Neural cell (in vitro differentiated cells): ENCODE data around the gene RNF215. TPM values are rescaled to one million over a fixed set of nuclear protein-coding genes. Genes with fewer than 3 reads are reported as not detected.
A peak's percentile ranks its signal among the peaks of the same experiment; 100 is the strongest.

Source experiments
- H2AFZ ChIP-seq: fragments of 200-600, 300-800 bp; sonication (generic), shearing (Covaris generic); 2 replicates; pipeline ENCODE4 v1.6.0; 2014; ENCODE audit warnings: low read depth, mild to moderate bottlenecking, antibody characterized with exemption, low read length, moderate library complexity
- H3F3A ChIP-seq: fragments of 200-600 bp; shearing (Covaris generic); 2 replicates; pipeline ENCODE4 v1.6.1; 2016; ENCODE audit warnings: mild to moderate bottlenecking, moderate library complexity, mixed read lengths, antibody characterized with exemption, low read length; ENCODE audit not compliant: insufficient read depth, poor library complexity, severe bottlenecking
- H3K27ac ChIP-seq: fragments of 200-600, 300-800 bp; sonication (generic), shearing (Covaris generic); 2 replicates; pipeline ENCODE4 v1.5.1; 2014; ENCODE audit warnings: mild to moderate bottlenecking, low read length, moderate library complexity
- H3K27me3 ChIP-seq: fragments of 300-800, 200-600 bp; sonication (generic), shearing (Covaris generic); 2 replicates; pipeline ENCODE4 v1.6.0; 2014; ENCODE audit warnings: mild to moderate bottlenecking, low read depth, low read length, moderate library complexity; ENCODE audit not compliant: insufficient read depth
- H3K36me3 ChIP-seq: fragments of 300-800, 200-600 bp; sonication (generic), shearing (Covaris generic); 2 replicates; pipeline ENCODE4 v1.5.1; 2014; ENCODE audit warnings: mild to moderate bottlenecking, antibody characterized with exemption, low read length, moderate library complexity; ENCODE audit not compliant: insufficient read depth
- H3K4me2 ChIP-seq: fragments of 300-800, 200-600 bp; sonication (generic), shearing (Covaris generic); 2 replicates; pipeline ENCODE4 v1.6.0; 2014; ENCODE audit warnings: mild to moderate bottlenecking, low read length
- H3K4me3 ChIP-seq: fragments of 300-800, 200-600 bp; sonication (generic), shearing (Covaris generic); 2 replicates; pipeline ENCODE4 v1.5.1; 2014; ENCODE audit warnings: mild to moderate bottlenecking, low read length, moderate library complexity
- H3K79me2 ChIP-seq: fragments of 200-600 bp; shearing (Covaris generic); replicated peaks from 2 replicates; pipeline ENCODE4 v1.6.0; 2014; ENCODE audit warnings: mild to moderate bottlenecking, low read length, moderate library complexity; ENCODE audit not compliant: insufficient read depth
- H3K9ac ChIP-seq: fragments of 300-800, 200-600 bp; sonication (generic), shearing (Covaris generic); 2 replicates; pipeline ENCODE4 v1.6.1; 2016; ENCODE audit warnings: mild to moderate bottlenecking, low read length, mixed read lengths
- H3K9me2 ChIP-seq: fragments of 200-600 bp; shearing (Covaris generic); 2 replicates; pipeline ENCODE4 v1.6.1; 2016; ENCODE audit warnings: mild to moderate bottlenecking, low read length, mixed read lengths; ENCODE audit not compliant: insufficient read depth
- H3K9me3 ChIP-seq: fragments of 200-600, 300-800 bp; sonication (generic), shearing (Covaris generic); 2 replicates; pipeline ENCODE4 v1.6.1; 2016; ENCODE audit warnings: mild to moderate bottlenecking, mixed run types, low read length, moderate library complexity, mixed read lengths
- H4K20me1 ChIP-seq: fragments of 200-600 bp; shearing (Covaris generic); 2 replicates; pipeline ENCODE4 v1.6.1; 2016; ENCODE audit warnings: mild to moderate bottlenecking, mixed run types; ENCODE audit not compliant: insufficient read depth
- EP300 ChIP-seq: fragments of 450-650 bp; conservative IDR thresholded peaks from 2 replicates; pipeline ENCODE4 v1.6.1; 2014; ENCODE audit warnings: antibody characterized with exemption, mild to moderate bottlenecking, moderate library complexity; ENCODE audit not compliant: poor library complexity, severe bottlenecking
- EZH2 ChIP-seq: fragments of 200-600, 300-800 bp; shearing (Covaris generic), sonication (generic); IDR thresholded peaks from 2 replicates; pipeline ENCODE4 v1.6.1; 2014; ENCODE audit warnings: antibody characterized with exemption, low read length, borderline replicate concordance, mild to moderate bottlenecking; ENCODE audit not compliant: insufficient read depth, poor library complexity, severe bottlenecking
- MXI1 ChIP-seq: fragments of 450-650 bp; conservative IDR thresholded peaks from 2 replicates; pipeline ENCODE4 v1.6.1; 2014; ENCODE audit warnings: antibody characterized with exemption, mild to moderate bottlenecking; ENCODE audit not compliant: poor library complexity, severe bottlenecking
- POLR2AphosphoS5 ChIP-seq: IDR thresholded peaks from 2 replicates; pipeline ENCODE4 v1.6.1; 2012
- RAD21 ChIP-seq: fragments of 450-650 bp; conservative IDR thresholded peaks from 2 replicates; pipeline ENCODE4 v1.6.1; 2014; ENCODE audit warnings: antibody characterized with exemption, mild to moderate bottlenecking, moderate library complexity
- SMC3 ChIP-seq: fragments of 450-650 bp; conservative IDR thresholded peaks from 2 replicates; pipeline ENCODE4 v1.6.1; 2014; ENCODE audit warnings: antibody characterized with exemption, mild to moderate bottlenecking, moderate library complexity; ENCODE audit not compliant: poor library complexity
- TAF1 ChIP-seq: IDR thresholded peaks from 2 replicates; pipeline ENCODE4 v1.6.1; 2012; ENCODE audit warnings: low read depth
- polyA plus RNA-seq: library from polyadenylated mRNA; depleted of rRNA; stranded (reverse); fragments of >200 nt; gene quantifications from 2 replicates; pipeline ENCODE4 v1.2.3, GENCODE V29; 2014
- TF ChIP-seq, protein P1 (sequence below): fragments of 450-650 bp; IDR thresholded peaks from 2 replicates; pipeline ENCODE4 v1.5.1; 2014; ENCODE audit warnings: antibody characterized with exemption, mild to moderate bottlenecking, moderate library complexity; ENCODE audit not compliant: poor library complexity, severe bottlenecking
- TF ChIP-seq, protein P2 (sequence below): IDR thresholded peaks from 2 replicates; pipeline ENCODE4 v1.6.1; 2012; ENCODE audit warnings: borderline replicate concordance

The RNF215 gene
- polyA plus RNA-seq, 1 donor from 2014 or later: 28.3 TPM

DNA sequence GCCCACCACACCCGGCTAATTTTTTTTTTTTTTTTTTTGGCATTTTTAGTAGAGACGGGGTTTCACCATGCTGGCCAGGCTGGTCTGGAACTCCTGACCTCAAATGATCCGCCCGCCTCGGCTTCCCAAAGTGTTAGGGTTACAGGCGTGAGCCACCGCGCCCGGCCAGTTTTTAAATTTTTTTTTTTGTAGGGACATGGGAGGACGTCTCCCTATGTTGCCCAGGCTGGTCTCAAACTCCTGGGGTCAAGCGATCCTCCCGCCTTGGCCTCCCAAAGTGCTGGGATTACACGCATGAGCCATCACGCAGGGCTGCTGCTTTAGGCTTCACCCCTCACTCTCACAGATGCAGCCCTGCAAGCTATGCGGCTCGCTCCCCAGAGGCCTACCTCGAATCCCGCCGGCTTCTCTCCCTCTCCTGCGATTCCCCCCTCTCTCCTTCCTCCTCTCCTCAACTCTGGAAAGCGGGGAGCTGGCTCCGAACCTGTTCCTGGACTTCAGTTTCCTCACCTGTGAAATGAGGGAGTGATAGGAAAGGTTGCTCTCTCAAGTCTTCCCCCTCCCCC is 29.5 kb downstream of the RNF215 start:
- TF ChIP-seq EZH2: no peak
- TF ChIP-seq EP300: no peak
- no peak for TF ChIP-seq POLR2AphosphoS5
- Histone ChIP-seq H3K79me2 (peaks cover 28% of the 10 kb centered on the region), H3K27ac (peak overlapping the region; percentile 98), H2AFZ (no peak overlapping the region), H3K4me2 (peak overlapping the region; percentile 76), H4K20me1 (peaks cover 8% of the 10 kb centered on the region), H3K9me2 (no peaks in the 10 kb centered on the region), H3K9me3 (no peaks in the 10 kb centered on the region), H3F3A (no peaks in the 10 kb centered on the region), H3K27me3 (no peaks in the 10 kb centered on the region), H3K36me3 (no peaks in the 10 kb centered on the region), H3K4me3 (peak overlapping the region; percentile 89), H3K9ac (peak overlapping the region; percentile 99)

DNA sequence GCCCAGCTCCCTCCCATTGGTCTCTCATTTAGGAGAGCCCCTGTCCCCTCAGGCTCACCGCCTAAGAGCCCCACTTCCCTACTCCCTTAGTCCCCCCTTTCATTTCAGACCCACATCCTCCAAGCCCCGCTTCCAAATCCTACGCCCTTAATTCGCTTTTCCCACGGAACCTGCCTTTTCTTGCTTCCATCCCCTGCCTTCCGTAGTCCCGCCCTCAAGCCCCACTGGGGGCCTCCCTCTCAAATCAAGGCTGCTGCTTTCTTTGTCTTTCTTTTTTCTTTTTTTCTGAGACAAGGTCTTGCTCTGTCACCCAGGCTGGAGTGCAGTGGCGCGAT is 30.0 kb downstream of the RNF215 start:
- peaks cover 8% of the 10 kb centered on the region for H4K20me1 ChIP-seq
- H3K4me3 ChIP-seq: peak overlapping the region; percentile 89
- H3K9me2 ChIP-seq: no peaks in the 10 kb centered on the region
- peak overlapping the region; percentile 99 for H2AFZ ChIP-seq
- H3K79me2 ChIP-seq: peaks cover 31% of the 10 kb centered on the region
- TF ChIP-seq, protein P1, sequence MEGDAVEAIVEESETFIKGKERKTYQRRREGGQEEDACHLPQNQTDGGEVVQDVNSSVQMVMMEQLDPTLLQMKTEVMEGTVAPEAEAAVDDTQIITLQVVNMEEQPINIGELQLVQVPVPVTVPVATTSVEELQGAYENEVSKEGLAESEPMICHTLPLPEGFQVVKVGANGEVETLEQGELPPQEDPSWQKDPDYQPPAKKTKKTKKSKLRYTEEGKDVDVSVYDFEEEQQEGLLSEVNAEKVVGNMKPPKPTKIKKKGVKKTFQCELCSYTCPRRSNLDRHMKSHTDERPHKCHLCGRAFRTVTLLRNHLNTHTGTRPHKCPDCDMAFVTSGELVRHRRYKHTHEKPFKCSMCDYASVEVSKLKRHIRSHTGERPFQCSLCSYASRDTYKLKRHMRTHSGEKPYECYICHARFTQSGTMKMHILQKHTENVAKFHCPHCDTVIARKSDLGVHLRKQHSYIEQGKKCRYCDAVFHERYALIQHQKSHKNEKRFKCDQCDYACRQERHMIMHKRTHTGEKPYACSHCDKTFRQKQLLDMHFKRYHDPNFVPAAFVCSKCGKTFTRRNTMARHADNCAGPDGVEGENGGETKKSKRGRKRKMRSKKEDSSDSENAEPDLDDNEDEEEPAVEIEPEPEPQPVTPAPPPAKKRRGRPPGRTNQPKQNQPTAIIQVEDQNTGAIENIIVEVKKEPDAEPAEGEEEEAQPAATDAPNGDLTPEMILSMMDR: no peak
- TF ChIP-seq POLR2AphosphoS5: peak; percentile 7
- TF ChIP-seq EP300: no peak
- TF ChIP-seq SMC3: no peak
- H3K9ac ChIP-seq: peak overlapping the region; percentile 99
- H3K9me3 ChIP-seq: no peaks in the 10 kb centered on the region
- H3K27ac ChIP-seq: peak overlapping the region; percentile 98
- no peaks in the 10 kb centered on the region for H3F3A ChIP-seq
- H3K36me3 ChIP-seq: no peaks in the 10 kb centered on the region
- H3K27me3 ChIP-seq: no peaks in the 10 kb centered on the region
- peak overlapping the region; percentile 76 for H3K4me2 ChIP-seq

DNA sequence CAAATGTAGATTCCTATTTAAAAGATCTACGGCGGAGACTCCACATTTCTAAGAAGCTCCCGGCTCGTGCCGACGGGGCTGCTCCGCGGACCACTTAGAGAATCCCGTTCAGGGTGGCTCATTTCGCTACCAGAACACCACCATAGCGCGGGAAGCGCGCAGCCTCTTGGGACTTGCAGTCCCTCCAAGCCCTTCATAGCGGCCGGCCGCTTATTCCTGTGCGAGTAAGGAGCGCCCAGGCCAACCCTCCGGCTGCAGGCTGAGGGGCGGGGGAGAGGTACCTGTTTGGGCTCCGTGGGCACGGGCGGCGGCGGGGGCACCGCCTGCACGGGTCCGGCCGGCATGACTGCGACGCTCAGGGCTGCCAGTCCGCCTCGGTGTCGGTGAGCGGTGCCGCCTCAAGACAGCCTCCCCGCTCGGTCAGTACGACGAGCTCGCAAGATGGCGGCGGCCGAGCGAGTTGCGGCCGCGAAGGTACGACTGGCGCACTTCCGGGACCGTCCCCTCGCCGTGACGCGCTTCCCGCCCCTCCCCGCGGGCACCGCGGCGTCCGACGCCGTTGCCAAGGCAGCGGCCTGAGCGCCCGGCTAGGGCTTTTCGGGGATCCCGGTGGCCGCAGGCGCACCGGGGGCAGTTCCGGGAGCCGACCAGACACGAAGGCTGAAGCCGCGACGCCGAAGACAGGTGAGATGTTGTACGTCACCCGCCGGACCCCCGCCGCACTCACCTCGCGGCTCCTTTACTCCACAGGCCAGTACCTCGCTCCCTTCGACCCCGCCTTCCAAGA is 30.6 kb downstream of the RNF215 start, which contains the start of the genes CCDC157 and SF3A1:
Gene CCDC157, plus strand, starts transcription at position 559 of the 787 bp plus-strand sequence. CDS start 8,994 bp downstream, outside the sequence.
Gene SF3A1, minus strand, starts transcription at position 446 of the 787 bp plus-strand sequence. Its CDS starts 102 bp downstream, at position 344.
- TF ChIP-seq EZH2 (no peak), POLR2AphosphoS5 (peak; percentile 99), TAF1 (peak; percentile 78), RAD21 (peak; percentile 11), MXI1 (peak; percentile 93), EP300 (peak; percentile 76), SMC3 (peak; percentile 11)
- TF ChIP-seq, protein P2, sequence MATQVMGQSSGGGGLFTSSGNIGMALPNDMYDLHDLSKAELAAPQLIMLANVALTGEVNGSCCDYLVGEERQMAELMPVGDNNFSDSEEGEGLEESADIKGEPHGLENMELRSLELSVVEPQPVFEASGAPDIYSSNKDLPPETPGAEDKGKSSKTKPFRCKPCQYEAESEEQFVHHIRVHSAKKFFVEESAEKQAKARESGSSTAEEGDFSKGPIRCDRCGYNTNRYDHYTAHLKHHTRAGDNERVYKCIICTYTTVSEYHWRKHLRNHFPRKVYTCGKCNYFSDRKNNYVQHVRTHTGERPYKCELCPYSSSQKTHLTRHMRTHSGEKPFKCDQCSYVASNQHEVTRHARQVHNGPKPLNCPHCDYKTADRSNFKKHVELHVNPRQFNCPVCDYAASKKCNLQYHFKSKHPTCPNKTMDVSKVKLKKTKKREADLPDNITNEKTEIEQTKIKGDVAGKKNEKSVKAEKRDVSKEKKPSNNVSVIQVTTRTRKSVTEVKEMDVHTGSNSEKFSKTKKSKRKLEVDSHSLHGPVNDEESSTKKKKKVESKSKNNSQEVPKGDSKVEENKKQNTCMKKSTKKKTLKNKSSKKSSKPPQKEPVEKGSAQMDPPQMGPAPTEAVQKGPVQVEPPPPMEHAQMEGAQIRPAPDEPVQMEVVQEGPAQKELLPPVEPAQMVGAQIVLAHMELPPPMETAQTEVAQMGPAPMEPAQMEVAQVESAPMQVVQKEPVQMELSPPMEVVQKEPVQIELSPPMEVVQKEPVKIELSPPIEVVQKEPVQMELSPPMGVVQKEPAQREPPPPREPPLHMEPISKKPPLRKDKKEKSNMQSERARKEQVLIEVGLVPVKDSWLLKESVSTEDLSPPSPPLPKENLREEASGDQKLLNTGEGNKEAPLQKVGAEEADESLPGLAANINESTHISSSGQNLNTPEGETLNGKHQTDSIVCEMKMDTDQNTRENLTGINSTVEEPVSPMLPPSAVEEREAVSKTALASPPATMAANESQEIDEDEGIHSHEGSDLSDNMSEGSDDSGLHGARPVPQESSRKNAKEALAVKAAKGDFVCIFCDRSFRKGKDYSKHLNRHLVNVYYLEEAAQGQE: peak; percentile 82
- TF ChIP-seq, protein P1: no peak
- no peaks in the 10 kb centered on the region for H3K27me3 ChIP-seq
- peak within 1 kb of the TSS; percentile 98 for H3K27ac ChIP-seq

More for the DNA sequence above, 30.6 kb downstream of the RNF215 start, which contains the start of the genes CCDC157 and SF3A1:
- Histone ChIP-seq H3K4me3 (peak within 1 kb of the TSS; percentile 89), H3F3A (no peaks in the 10 kb centered on the region), H3K79me2 (peaks cover 33% of the 10 kb centered on the region), H3K4me2 (peak within 1 kb of the TSS; percentile 84), H2AFZ (peak within 1 kb of the TSS; percentile 99), H4K20me1 (peaks cover 8% of the 10 kb centered on the region), H3K36me3 (peaks cover 3% of the 10 kb centered on the region), H3K9ac (peak within 1 kb of the TSS; percentile 99), H3K9me3 (no peaks in the 10 kb centered on the region), H3K9me2 (no peaks in the 10 kb centered on the region)
